ACC112 (cell line): ENCODE measurements around the gene RERE.

Experiments
- H2AFZ ChIP-seq: fragments of 200-600 bp; sonication (generic); one replicate; pipeline ENCODE4 v1.6.0; 2017; ENCODE audit warnings: antibody characterized with exemption, low read length; ENCODE audit not compliant: unreplicated experiment
- H3K27ac ChIP-seq: fragments of 200-600 bp; sonication (generic); 2 replicates; pipeline ENCODE4 v1.5.1; 2014; ENCODE audit warnings: low read depth, mild to moderate bottlenecking, antibody characterized with exemption, low read length, moderate library complexity
- H3K27me3 ChIP-seq: fragments of 200-600 bp; sonication (generic); 2 replicates; pipeline ENCODE4 v1.6.1; 2014; ENCODE audit warnings: mild to moderate bottlenecking, antibody characterized with exemption, low read length, moderate library complexity, mixed read lengths; ENCODE audit not compliant: insufficient read depth
- H3K36me3 ChIP-seq: fragments of 200-600 bp; sonication (generic); 2 replicates; pipeline ENCODE4 v1.6.1; 2016; ENCODE audit warnings: mild to moderate bottlenecking, antibody characterized with exemption, low read length, moderate library complexity, mixed read lengths; ENCODE audit not compliant: insufficient read depth
- H3K4me1 ChIP-seq: fragments of 200-600 bp; sonication (generic); one replicate; pipeline ENCODE4 v1.6.1; 2016; ENCODE audit warnings: low read length, mixed read lengths; ENCODE audit not compliant: insufficient read depth, unreplicated experiment, control insufficient read depth
- H3K4me3 ChIP-seq: fragments of 200-600 bp; sonication (generic); 2 replicates; pipeline ENCODE4 v1.5.1; 2014; ENCODE audit warnings: mild to moderate bottlenecking, low read depth, low read length
- H3K79me2 ChIP-seq: fragments of 200-600 bp; sonication (generic); one replicate; pipeline ENCODE4 v1.6.0; 2016; ENCODE audit warnings: low read length; ENCODE audit not compliant: control insufficient read depth, unreplicated experiment, insufficient read depth

Gene RERE

DNA sequence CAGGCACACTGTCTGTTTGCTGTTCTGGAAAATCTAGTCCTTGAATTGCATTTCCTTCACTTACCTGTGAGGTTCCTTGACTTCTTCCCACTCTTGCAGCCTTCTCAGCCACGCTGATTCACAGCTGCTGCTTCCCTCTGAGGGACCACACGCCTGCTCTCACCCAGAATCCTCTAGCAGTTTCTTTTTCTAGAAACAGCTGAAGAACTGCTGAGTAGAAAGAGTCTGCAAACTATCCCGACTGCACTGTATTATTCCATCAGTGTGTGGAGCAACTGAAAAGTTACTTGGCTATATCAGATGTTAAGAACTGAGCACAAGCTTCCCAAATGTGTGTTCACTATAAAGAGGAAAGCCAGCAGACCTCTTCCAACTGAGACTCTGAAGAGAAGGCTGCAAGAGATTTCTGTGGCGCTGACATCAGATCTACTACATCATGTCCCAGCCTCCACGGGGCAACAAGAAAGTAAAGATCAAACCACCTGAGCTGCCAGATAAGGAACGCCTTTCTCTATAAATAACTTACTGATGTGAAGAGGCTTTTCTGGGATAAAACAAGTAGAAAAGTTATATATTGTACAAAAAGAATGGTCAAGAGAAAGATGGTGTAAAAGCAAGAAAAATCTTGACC is 226.6 kb downstream of the RERE start:
- H3K27me3 ChIP-seq: no peaks in the 10 kb centered on the region
- H2AFZ ChIP-seq: no peak overlapping the region
- H3K36me3 ChIP-seq: no peaks in the 10 kb centered on the region
- no peaks in the 10 kb centered on the region for H3K4me1 ChIP-seq
- no peak overlapping the region for H3K27ac ChIP-seq
- no peaks in the 10 kb centered on the region for H3K79me2 ChIP-seq
- no peak overlapping the region for H3K4me3 ChIP-seq

DNA sequence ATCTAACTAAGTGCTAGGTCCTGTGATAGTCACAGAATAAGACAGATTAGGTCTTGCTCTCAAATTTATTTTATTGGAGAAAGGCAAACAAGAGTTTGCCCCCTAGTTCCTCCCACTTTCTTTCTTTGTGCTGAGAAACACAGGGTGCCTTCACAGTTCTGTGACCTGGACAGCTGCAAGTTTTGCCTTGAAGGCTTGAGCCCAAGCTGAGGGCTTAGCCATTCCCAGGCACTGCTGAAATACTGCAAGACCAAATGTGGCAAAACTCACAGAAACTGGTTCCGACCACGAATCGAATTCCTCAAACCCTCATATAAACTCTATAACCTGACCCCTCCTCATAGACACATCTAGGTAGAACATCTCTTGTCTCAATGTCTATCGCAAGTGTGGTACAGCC is 227.9 kb downstream of the RERE start:
- H3K36me3 ChIP-seq: no peaks in the 10 kb centered on the region
- H3K79me2 ChIP-seq: no peaks in the 10 kb centered on the region
- H3K4me1 ChIP-seq: no peaks in the 10 kb centered on the region
- no peak overlapping the region for H3K4me3 ChIP-seq
- no peaks in the 10 kb centered on the region for H3K27me3 ChIP-seq
- H2AFZ ChIP-seq: no peak overlapping the region
- H3K27ac ChIP-seq: no peak overlapping the region

DNA sequence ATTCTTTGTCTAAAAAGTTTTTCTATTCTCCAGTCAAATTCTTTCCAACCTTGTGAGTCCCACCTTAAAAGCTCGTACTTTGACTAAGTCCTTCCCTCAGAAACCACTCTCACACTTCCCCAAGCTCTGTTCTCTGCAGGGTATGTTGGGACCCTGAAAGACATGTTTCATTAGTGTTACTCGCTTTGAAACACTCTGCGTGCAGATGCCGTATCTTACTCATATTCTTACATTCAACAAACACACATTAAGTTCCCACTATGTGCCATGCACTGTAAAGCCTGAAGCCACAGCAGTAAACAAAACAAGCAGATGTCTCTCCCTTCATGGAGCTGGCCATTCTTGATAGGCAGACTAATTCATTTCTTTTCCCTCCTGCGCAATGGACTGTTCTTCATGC is 229.7 kb downstream of the RERE start:
- Histone ChIP-seq H3K4me3 (no peak overlapping the region), H3K4me1 (no peaks in the 10 kb centered on the region), H3K27ac (no peak overlapping the region), H3K27me3 (no peaks in the 10 kb centered on the region), H3K36me3 (no peaks in the 10 kb centered on the region), H3K79me2 (no peaks in the 10 kb centered on the region), H2AFZ (no peak overlapping the region)

DNA sequence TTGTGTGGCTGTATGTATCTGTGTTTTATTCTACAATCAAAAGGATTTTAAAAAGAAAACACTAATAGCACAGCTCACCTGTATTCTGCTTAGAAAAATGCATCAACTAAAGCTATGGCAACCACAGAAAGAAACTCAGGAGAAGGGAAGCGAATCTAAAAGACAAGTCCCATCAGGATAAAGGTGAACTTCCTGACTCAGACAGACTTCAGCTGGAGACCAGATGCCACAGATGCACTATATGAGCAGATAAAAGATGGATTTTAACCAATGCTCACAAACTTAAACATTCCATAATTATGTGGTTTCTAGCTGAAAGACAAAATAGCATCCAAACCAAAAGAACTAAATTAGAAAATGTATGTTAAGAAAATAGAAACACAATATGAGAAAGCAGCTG is 231.0 kb downstream of the RERE start:
- Histone ChIP-seq H3K36me3 (no peaks in the 10 kb centered on the region), H2AFZ (no peak overlapping the region), H3K27me3 (no peaks in the 10 kb centered on the region), H3K4me1 (no peaks in the 10 kb centered on the region), H3K27ac (no peak overlapping the region), H3K4me3 (no peak overlapping the region), H3K79me2 (no peaks in the 10 kb centered on the region)

DNA sequence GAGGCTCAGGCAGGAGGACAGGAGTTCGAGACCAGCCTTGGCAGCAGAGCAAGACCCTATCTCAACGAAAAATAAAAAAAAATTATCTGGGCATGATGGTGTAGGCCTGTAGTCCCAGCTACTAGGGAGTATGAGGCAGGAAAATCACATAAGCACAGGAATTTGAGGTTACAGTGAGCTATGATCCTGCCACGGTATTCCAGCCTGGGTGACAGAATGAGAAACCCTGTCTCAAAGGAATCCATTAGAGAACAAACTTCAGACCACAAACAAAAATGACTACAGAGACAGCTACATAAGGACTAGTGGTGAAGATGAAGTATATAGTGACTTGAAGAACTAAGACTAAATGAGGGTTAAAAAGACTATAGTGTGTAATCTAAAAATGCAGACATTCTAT is 233.1 kb downstream of the RERE start:
- Histone ChIP-seq H3K27me3 (no peaks in the 10 kb centered on the region), H3K36me3 (no peaks in the 10 kb centered on the region), H3K27ac (no peak overlapping the region), H3K4me1 (no peaks in the 10 kb centered on the region), H3K79me2 (no peaks in the 10 kb centered on the region), H3K4me3 (no peak overlapping the region), H2AFZ (no peak overlapping the region)

DNA sequence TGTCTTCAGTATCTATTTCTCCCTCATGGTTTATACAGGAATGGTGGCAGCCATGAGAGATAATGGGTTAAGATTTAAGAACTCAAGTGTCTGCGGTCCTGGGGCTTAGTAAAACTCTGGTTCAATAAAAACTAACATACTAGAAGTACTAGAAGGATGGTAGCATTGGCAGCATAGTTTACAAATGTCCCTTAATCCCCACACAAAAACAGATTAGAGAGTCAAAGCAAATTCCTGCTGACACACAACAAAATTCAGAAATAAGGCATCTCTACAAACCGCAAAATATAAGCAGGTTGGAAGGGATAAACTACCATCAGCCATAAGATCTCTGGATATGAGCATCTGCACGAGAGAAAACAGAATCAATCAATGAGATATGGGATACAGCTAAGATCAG is 234.4 kb downstream of the RERE start:
- Histone ChIP-seq H3K27me3 (no peaks in the 10 kb centered on the region), H3K4me3 (no peak overlapping the region), H2AFZ (no peak overlapping the region), H3K27ac (no peak overlapping the region), H3K79me2 (no peaks in the 10 kb centered on the region), H3K36me3 (no peaks in the 10 kb centered on the region), H3K4me1 (no peaks in the 10 kb centered on the region)

DNA sequence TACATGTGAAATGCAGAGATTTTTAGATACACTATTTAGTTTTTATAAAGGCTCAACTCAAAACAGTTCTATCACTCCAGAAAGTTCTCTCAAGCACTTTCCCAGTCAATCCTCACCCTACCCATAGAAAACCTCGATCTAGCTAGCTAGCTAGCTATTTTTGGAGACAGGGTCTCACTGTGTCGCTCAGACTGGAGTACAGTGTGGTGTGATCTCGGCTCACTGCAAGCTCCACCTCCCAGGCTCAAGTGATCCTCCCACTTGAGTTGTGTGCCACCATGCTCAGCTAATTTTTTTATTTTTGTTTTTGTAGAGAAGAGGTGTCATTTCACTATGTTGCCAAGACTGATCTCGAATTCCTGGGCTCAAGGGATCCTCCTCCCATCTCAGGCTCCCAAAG is 236.9 kb downstream of the RERE start:
- Histone ChIP-seq H3K36me3 (no peaks in the 10 kb centered on the region), H3K79me2 (no peaks in the 10 kb centered on the region), H3K27ac (no peak overlapping the region), H3K4me1 (no peaks in the 10 kb centered on the region), H3K27me3 (no peaks in the 10 kb centered on the region), H3K4me3 (no peak overlapping the region), H2AFZ (no peak overlapping the region)

DNA sequence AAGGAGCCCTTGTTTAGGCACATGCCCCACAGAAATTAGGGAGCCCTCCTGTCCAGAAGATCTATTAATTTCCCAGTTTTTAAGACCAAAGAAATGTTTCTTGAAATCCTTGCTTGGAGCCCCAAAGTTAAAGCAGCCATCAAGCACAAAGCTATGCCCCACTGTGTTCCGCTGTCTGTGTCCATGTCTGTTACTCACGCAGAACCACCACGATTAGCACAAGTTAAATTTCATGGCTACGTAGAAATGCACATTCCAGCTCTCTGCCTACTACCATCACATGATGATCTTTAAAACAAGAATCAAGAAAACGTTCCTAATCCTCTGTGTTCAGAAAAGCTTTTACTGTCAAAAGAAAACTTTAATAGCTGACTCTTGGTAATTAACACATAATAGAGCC is 238.5 kb downstream of the RERE start:
- Histone ChIP-seq H3K4me3 (no peak overlapping the region), H3K27ac (no peak overlapping the region), H3K27me3 (no peaks in the 10 kb centered on the region), H3K79me2 (no peaks in the 10 kb centered on the region), H2AFZ (no peak overlapping the region), H3K36me3 (no peaks in the 10 kb centered on the region), H3K4me1 (no peaks in the 10 kb centered on the region)

DNA sequence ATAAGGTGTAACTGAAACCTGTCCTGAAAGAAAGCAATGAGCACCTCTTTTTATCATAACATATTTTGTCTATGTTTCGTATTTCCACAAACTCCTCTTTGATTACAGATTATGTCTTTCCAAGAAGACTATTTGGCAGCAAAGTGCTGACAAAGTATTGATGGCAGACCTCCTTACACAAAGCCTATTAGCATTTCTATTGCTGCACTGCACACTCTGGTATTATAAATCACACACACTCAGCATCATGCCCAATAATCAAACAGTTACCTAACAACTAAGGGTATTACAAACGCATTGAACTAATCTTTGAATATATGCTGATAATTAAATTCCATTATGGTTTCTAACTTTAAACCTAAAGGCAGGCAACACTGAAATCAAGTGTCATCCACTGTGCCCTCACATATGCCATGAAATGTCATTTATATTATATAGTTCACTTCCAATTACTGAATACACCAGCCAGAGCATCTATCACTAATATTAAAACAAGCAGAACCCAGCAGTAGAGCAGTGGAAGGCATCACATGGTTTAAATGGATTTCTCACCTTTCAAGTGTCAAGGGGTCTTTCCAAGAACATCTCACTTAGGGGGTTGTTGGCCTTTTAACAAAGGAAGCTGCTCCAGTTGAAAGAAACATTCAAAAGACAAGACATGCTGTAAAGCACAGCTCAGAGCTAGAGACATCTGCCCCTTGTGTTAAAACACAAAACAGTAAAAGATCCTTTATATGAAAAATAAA is 239.1 kb downstream of the RERE start:
- Histone ChIP-seq H3K79me2 (no peaks in the 10 kb centered on the region), H3K27ac (no peak overlapping the region), H3K27me3 (no peaks in the 10 kb centered on the region), H3K4me3 (no peak overlapping the region), H2AFZ (no peak overlapping the region), H3K36me3 (no peaks in the 10 kb centered on the region), H3K4me1 (no peaks in the 10 kb centered on the region)

DNA sequence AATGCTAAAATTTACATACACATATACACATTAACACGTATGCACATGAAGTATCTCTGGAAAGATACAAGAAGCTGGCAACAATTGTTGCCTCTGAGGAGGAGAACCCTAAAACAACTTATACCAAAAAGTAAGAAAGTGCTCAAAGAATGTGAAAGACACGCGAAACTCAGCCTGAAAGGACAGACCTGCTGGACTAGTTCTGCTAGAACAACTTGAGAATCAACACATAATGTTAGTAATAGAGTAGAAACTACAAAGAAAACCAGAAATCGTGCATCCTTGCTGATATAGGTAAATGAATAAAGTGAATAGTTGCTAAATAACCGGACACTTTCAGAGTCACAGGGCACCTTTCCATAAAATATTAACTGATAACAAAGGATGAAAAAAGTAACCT is 242.5 kb downstream of the RERE start:
- Histone ChIP-seq H3K4me3 (no peak overlapping the region), H3K27ac (no peak overlapping the region), H3K27me3 (no peaks in the 10 kb centered on the region), H3K4me1 (peaks cover 12% of the 10 kb centered on the region), H3K79me2 (no peaks in the 10 kb centered on the region), H3K36me3 (no peaks in the 10 kb centered on the region), H2AFZ (no peak overlapping the region)

DNA sequence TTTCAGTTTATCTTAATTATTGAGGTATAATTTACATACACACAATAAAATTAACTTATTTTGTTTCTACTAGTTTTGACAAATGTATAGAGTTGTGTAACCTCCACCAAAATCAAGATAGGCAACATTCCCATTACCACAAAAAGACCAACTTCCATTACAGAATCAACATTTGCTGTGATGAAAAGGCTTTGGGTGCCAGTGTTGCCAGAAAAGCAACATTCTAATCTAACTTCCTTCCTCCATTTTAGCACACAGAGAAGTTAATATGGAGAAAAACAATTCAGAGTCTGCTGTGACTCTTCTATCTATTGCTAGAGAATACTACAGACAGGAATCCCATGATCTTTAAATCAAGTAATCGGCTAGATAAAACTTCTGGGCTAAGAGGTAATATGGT is 245.3 kb downstream of the RERE start:
- Histone ChIP-seq H3K79me2 (no peaks in the 10 kb centered on the region), H3K4me3 (no peak overlapping the region), H3K27ac (peak overlapping the region; percentile 24; the same call in 1 of the 2 replicates), H3K36me3 (no peaks in the 10 kb centered on the region), H2AFZ (peak overlapping the region; percentile 73), H3K4me1 (peaks cover 12% of the 10 kb centered on the region), H3K27me3 (no peaks in the 10 kb centered on the region)
